DND-41 (cell line): ENCODE measurements around the gene KCP.

Experiments
- EZH2 ChIP-seq: IDR thresholded peaks from 3 replicates; pipeline ENCODE4 v1.6.1; 2012; ENCODE audit warnings: borderline replicate concordance, low read depth, mild to moderate bottlenecking, moderate library complexity, low read length, inconsistent platforms; ENCODE audit not compliant: severe bottlenecking
- TF ChIP-seq, protein P1 (sequence below): IDR thresholded peaks from 2 replicates; pipeline ENCODE4 v1.5.1; 2012; ENCODE audit warnings: borderline replicate concordance, low read length, moderate library complexity, mild to moderate bottlenecking; ENCODE audit not compliant: poor library complexity, severe bottlenecking; ENCODE audit errors: extremely low read depth

- TF ChIP-seq, protein P1, sequence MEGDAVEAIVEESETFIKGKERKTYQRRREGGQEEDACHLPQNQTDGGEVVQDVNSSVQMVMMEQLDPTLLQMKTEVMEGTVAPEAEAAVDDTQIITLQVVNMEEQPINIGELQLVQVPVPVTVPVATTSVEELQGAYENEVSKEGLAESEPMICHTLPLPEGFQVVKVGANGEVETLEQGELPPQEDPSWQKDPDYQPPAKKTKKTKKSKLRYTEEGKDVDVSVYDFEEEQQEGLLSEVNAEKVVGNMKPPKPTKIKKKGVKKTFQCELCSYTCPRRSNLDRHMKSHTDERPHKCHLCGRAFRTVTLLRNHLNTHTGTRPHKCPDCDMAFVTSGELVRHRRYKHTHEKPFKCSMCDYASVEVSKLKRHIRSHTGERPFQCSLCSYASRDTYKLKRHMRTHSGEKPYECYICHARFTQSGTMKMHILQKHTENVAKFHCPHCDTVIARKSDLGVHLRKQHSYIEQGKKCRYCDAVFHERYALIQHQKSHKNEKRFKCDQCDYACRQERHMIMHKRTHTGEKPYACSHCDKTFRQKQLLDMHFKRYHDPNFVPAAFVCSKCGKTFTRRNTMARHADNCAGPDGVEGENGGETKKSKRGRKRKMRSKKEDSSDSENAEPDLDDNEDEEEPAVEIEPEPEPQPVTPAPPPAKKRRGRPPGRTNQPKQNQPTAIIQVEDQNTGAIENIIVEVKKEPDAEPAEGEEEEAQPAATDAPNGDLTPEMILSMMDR, result no peak
- TF ChIP-seq EZH2, result no peak
These were observed 66.4 kb downstream of the KCP start for GRCh38 chr7:128843938-128844621.
